ENCODE results near the gene MYCBP.

- TF ChIP-seq TAF1 (IDR thresholded peaks at IDR 0.05; ENCODE audit: borderline replicate concordance, insufficient read depth, low read length) (no peak), SIN3A (IDR thresholded peaks at IDR 0.05; ENCODE audit: borderline replicate concordance, insufficient read depth, low read length) (no peak), POLR2AphosphoS5 (IDR thresholded peaks at IDR 0.05; ENCODE audit: low read depth, low read length) (no peak)
Measured at GRCh38 chr1:38815903-38816627, 57.1 kb downstream of the MYCBP start.
